GM20000 (cell line): ENCODE measurements around the gene FTH1.

Experiments
- DNase-seq: peaks from one replicate; pipeline ENCODE4 v3.0.0; 2012; ENCODE audit warnings: low spot score
- TF ChIP-seq, protein P1 (sequence below): IDR thresholded peaks from 2 replicates; pipeline ENCODE4 v1.5.1; 2012; ENCODE audit warnings: mild to moderate bottlenecking, control low read depth; ENCODE audit errors: extremely low read depth, missing control alignments

FTH1 gene

DNA sequence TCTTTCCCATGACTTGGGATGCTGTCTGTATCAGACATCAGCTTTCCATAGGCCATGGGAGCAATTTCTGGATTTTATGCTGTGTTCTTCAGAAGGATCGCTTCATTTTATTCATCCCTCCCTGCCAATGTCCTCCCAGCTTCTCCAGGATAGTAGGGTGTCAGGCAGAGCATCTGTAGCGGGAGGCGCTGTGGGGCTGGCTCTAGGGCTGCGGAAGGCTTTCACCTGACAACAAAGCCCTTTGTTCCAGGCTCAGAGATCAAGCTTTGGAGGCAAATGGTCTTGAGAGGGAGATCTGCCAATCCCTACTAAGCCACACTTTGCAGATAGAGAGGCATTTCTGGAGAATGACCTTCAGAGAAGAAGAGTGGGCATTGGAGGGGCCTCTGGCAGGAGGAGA, 29.5 kb upstream of the FTH1 start:
- TF ChIP-seq, protein P1, sequence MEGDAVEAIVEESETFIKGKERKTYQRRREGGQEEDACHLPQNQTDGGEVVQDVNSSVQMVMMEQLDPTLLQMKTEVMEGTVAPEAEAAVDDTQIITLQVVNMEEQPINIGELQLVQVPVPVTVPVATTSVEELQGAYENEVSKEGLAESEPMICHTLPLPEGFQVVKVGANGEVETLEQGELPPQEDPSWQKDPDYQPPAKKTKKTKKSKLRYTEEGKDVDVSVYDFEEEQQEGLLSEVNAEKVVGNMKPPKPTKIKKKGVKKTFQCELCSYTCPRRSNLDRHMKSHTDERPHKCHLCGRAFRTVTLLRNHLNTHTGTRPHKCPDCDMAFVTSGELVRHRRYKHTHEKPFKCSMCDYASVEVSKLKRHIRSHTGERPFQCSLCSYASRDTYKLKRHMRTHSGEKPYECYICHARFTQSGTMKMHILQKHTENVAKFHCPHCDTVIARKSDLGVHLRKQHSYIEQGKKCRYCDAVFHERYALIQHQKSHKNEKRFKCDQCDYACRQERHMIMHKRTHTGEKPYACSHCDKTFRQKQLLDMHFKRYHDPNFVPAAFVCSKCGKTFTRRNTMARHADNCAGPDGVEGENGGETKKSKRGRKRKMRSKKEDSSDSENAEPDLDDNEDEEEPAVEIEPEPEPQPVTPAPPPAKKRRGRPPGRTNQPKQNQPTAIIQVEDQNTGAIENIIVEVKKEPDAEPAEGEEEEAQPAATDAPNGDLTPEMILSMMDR = no peak

DNA sequence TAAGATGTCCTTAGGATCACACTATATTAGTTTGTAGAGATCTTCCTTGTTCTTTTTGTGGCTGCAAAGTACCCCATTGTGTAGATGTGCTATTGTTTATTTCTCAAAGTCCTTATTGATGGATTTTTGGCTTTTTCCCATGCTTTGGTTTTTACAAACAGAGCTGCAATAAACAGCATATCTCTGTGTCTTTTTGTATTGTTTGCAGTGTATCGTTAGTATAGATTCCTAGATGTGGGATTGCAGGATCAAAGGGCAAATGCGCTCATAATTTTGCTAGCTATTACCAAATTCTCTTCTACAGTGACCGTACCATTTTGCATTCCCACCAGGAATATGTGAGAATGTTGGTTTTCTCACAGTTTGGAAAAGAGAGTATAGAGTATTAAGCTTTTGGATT, 27.5 kb upstream of the FTH1 start:
- DNase-seq = no peak
- TF ChIP-seq, protein P1 = no peak

More for the DNA sequence above, 29.5 kb upstream of the FTH1 start:
- DNase-seq = no peak

DNA sequence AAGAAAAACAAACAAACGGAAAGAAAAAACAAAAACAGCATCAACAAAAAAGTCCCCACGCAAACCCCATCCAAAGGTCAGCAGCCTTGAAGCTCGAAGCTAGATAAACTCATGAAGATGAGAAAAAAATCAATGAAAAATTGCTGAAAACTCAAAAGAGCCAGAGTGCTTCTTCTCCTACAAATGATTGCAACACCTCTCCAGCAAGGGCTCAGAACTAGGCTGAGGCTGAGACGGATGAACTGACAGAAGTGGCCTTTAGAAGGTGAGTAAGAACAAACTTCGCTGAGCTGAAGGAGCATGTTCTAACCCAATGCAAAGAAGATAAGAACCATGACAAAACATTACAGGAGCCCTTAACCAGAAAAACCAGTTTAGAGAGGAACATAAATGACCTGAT, 18.4 kb upstream of the FTH1 start:
- DNase-seq = no peak
- TF ChIP-seq, protein P1 = no peak

DNA sequence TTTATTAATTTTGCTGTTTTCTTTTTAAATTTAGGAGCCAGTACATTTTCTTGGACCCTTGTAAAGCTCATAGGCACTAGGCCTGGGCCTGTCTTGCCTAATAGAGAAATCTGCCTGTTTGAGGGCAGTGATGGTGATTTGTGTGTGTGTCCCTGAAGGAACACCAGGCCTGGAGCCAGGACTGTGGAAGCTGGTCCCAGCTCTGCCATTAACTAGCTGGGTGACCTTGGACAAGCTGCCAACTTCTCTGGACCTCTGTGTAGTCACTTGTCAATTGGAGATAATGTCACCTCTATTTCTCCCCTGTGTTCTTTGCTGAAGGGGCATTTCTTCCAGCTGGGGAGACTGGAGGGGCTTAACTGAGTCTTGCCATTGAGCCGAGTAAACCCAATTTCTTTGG, 16.0 kb upstream of the FTH1 start:
- no peak for DNase-seq
- TF ChIP-seq, protein P1 = no peak

DNA sequence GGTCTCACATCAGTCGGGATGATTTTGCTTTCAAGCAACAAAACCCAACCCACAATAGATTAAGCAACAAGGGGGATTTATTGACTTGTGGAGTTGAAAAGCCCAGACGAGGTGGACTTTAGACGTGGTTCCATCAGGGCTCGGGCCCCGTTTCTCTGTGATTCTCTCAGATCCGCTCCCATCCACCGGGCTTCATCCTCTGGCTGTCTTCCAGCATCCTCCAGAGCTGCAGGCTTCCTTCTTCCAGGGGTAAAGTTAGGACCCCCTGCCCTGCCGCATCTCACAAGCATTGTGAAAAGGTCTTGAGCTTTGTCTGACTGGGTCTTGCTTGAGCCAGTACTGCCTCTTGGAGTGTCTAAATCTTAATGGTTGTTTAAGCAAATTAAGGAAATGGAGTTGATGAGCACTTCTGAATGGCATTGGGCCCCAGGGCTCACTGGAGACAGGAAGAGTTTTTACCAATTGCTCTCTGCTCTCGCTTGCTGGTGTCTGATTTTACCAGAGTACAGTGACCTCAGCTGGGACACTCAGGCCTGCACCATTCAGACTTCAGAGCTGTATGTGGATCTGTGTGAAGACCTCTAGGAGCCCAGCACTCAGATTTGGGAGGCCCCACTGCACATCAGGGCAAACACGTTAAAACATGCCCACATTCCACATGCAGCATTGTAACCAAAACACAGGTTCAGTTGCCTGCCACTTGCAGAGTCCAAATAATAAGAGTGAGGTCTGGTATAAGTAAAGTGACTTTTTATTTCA, 13.5 kb upstream of the FTH1 start:
- TF ChIP-seq, protein P1 = no peak
- no peak for DNase-seq

GRCh38 chr11:61978703-61979661, 11.5 kb upstream of the FTH1 start:
- TF ChIP-seq, protein P1 = no peak
- no peak for DNase-seq

DNA sequence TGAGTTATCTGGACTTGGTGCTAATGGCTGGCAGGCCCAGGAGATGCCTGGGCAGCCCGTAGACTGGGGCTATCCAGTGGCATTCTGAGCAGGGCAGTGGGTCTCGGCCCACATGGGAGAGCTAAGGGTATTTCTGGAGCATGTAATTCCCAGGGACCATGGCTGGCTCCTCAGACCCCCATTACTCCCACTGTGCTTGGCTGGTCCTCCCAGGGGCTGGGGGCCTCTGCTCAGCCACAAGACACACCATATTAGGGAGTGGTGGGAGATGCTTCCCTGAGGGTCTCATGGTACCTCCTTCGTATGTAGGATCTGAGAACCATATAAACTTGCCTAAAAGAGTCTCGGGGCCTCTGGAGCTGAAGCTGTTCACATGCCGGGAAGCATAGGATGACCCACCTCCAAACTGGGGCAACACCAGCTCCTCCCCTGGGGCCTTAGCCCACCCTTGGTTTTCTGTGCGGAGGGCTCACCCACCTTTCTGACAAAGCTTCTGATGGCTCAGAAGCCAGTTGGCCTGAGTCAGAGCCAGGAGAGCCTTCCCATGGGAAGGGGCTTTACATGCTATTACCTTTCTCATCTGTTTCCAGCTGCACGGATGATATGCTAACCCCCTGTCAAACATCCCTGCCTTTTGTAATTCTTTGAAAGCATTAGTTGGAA, 9.5 kb upstream of the FTH1 start:
- no peak for DNase-seq
- TF ChIP-seq, protein P1 = no peak
